Upper lobe of left lung (tissue), 6 donors: ENCODE data around the gene TVP23A. TPM values are rescaled to one million over a fixed set of nuclear protein-coding genes. Genes with fewer than 3 reads are reported as not detected.

Experiments
- ATAC-seq, 2 donors: fragments of 200-7000 bp; cut with Tn5 transposase; one replicate each; pipeline ENCODE4 v1.9.1; 2022; ENCODE audit warnings: mild to moderate bottlenecking in 2 of 2, moderate library complexity in 2 of 2; ENCODE audit not compliant: low FRiP score in 2 of 2
- DNase-seq, 2 donors: peaks; one replicate each; pipeline ENCODE4 v3.0.0-alpha.2; 2019 to 2020
- H3K27ac ChIP-seq, 4 donors: fragments of 200-600 bp; sonication (generic); one replicate each; pipeline ENCODE4 v1.5.1; 2016 to 2019
- H3K27me3 ChIP-seq, 4 donors: fragments of 200-600 bp; sonication (generic); one replicate each; pipeline ENCODE4 v1.5.1; 2017 to 2019
- H3K36me3 ChIP-seq, 4 donors: fragments of 200-600 bp; sonication (generic); one replicate each; pipeline ENCODE4 v1.5.1; 2016 to 2019
- H3K4me1 ChIP-seq, 4 donors: fragments of 200-600 bp; sonication (generic); one replicate each; pipeline ENCODE4 v1.5.1; 2018 to 2019
- H3K4me3 ChIP-seq, 4 donors: fragments of 200-600 bp; sonication (generic); one replicate each; pipeline ENCODE4 v1.5.1; 2017 to 2019; ENCODE audit warnings: mild to moderate bottlenecking in 2 of 4, moderate library complexity in 1 of 4
- H3K9me3 ChIP-seq, 4 donors: fragments of 200-600 bp; sonication (generic); one replicate each; pipeline ENCODE4 v1.5.1; 2018 to 2019
- CTCF ChIP-seq, 6 experiments: fragments of 450-650 bp in 4 of 6; fragments of 200-600 bp in 2 of 6; sonication (generic) in 2 of 6; IDR thresholded peaks; one replicate each; pipeline ENCODE4 v1.5.1; 2016 to 2019; ENCODE audit warnings: antibody characterized with exemption in 6 of 6
- EP300 ChIP-seq, 4 donors: sonication (generic); formaldehyde crosslinking; IDR thresholded peaks; one replicate each; pipeline ENCODE4 v1.5.1; 2017; ENCODE audit warnings: antibody characterized with exemption in 4 of 4, control low read depth in 2 of 4
- POLR2A ChIP-seq, 4 donors: fragments of 450-650 bp; IDR thresholded peaks; one replicate each; pipeline ENCODE4 v1.5.1; 2016 to 2017; ENCODE audit warnings: antibody characterized with exemption in 4 of 4, mild to moderate bottlenecking in 2 of 4
- POLR2AphosphoS5 ChIP-seq, 2 donors: sonication (generic); formaldehyde crosslinking; IDR thresholded peaks; one replicate each; pipeline ENCODE4 v1.5.1; 2017; ENCODE audit warnings: antibody characterized with exemption in 2 of 2
- WGBS, 2 donors: methylation state at CpG; one replicate each; pipeline ENCODE4 v1.1.5; 2017 to 2018; 5-methylcytosine and 5-hydroxymethylcytosine counted together
- total RNA-seq, 6 donors: library from RNA; depleted of rRNA in 4 of 6; stranded (reverse); fragments of >200 nt in 4 of 6; gene quantifications; one replicate each; pipeline versions ENCODE4 v1.1.0 to v1.2.1, GENCODE V29; 2016 to 2021
- donor health status: DM: no; HTN: no; CAD: no; lungs with moderate emphysema.
- donor health status: DM: no; HTN: yes; CAD: no; lungs with severe emphysema.

TVP23A gene
- total RNA-seq, 6 donors from 2014 or later: 0.20 to 2.3 (median 0.61) TPM; not detected in 2

GRCh38 chr16:10852948-10853347 is 34.4 kb upstream of the TVP23A start:
- peaks cover 3 to 17% (median 8%) of the 10 kb centered on the region in 4 donors for H3K4me1 ChIP-seq
- no peaks in the 10 kb centered on the region for H3K27me3 ChIP-seq
- no peak for TF ChIP-seq CTCF (IDR thresholded peaks at IDR 0.05)
- no peak for TF ChIP-seq EP300 (IDR thresholded peaks at IDR 0.05)
- no peak for TF ChIP-seq POLR2A (IDR thresholded peaks at IDR 0.05)
- TF ChIP-seq POLR2AphosphoS5 (IDR thresholded peaks at IDR 0.05): no peak
- H3K36me3 ChIP-seq: no peaks in the 10 kb centered on the region
- ATAC-seq (no peak), DNase-seq (no peak)
- 73 to 78% methylated on average over 5 of the region's 5 CpGs for WGBS, 2 donors
- peak overlapping the region in 1 of 4 donors; percentile 12 for H3K27ac ChIP-seq
- H3K4me3 ChIP-seq: no peak overlapping the region
- H3K9me3 ChIP-seq: no peaks in the 10 kb centered on the region

DNA sequence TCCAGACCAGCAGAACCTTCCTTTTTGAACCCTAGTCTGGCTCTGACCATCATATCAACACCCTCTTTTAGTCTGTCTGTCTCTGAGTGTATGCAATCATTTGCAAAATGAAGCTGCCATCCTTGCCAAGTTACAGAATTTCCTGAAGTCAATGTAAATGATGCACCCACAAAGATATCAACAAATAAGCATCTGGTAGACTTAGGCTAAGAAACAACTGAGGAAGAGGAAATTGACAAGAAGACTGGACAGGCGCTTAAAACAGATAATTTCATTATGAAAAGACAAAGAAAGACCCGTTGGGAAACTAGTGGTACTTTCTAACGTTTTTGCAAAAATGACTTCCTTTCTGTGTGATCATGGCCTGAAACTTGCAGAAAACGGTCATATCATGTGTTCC is 33.7 kb upstream of the TVP23A start:
- H3K27ac ChIP-seq: peak overlapping the region in 1 of 4 donors; percentile 12
- DNase-seq (no peak), ATAC-seq (no peak)
- no peaks in the 10 kb centered on the region for H3K9me3 ChIP-seq
- TF ChIP-seq POLR2AphosphoS5 (IDR thresholded peaks at IDR 0.05): no peak
- TF ChIP-seq EP300 (IDR thresholded peaks at IDR 0.05): no peak
- TF ChIP-seq POLR2A (IDR thresholded peaks at IDR 0.05): no peak
- TF ChIP-seq CTCF (IDR thresholded peaks at IDR 0.05): no peak
- peaks cover 3 to 20% (median 14%) of the 10 kb centered on the region in 4 donors for H3K4me1 ChIP-seq
- no peaks in the 10 kb centered on the region for H3K27me3 ChIP-seq
- WGBS, 2 donors: 32 to 48% methylated on average over 4 of the region's 4 CpGs
- no peaks in the 10 kb centered on the region for H3K36me3 ChIP-seq
- H3K4me3 ChIP-seq: no peak overlapping the region

GRCh38 chr16:10851512-10851911 is 32.9 kb upstream of the TVP23A start:
- H3K27me3 ChIP-seq: no peaks in the 10 kb centered on the region
- WGBS, 2 donors: 86 to 97% methylated on average over 3 of the region's 3 CpGs
- TF ChIP-seq POLR2A (IDR thresholded peaks at IDR 0.05): no peak
- TF ChIP-seq CTCF (IDR thresholded peaks at IDR 0.05): no peak
- no peak for TF ChIP-seq POLR2AphosphoS5 (IDR thresholded peaks at IDR 0.05)
- TF ChIP-seq EP300 (IDR thresholded peaks at IDR 0.05): no peak

DNA sequence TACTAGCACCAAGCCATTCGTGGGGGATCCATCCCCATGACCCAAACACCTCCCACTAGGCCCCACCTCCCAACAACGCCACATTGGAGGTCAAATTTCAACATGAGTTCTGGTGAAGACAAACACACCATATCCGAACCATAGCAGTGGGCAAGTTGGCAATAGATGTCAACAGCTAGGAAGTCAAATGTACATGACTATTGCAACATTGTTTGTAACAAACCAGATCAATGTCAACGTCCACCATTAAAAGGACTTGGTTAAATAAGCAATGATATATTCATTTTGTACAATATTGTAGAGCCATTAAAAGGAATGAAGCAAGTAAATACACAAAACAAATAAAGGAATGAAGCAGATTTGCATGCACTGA is 31.9 kb upstream of the TVP23A start:
- ATAC-seq (no peak), DNase-seq (no peak)
- H3K9me3 ChIP-seq: no peaks in the 10 kb centered on the region
- no peaks in the 10 kb centered on the region for H3K36me3 ChIP-seq
- 66 to 79% methylated on average over 4 of the region's 4 CpGs for WGBS, 2 donors
- TF ChIP-seq EP300 (IDR thresholded peaks at IDR 0.05) (no peak), POLR2AphosphoS5 (IDR thresholded peaks at IDR 0.05) (no peak), CTCF (IDR thresholded peaks at IDR 0.05) (no peak), POLR2A (IDR thresholded peaks at IDR 0.05) (no peak)
- no peak overlapping the region for H3K4me3 ChIP-seq
- peaks cover 3 to 25% (median 23%) of the 10 kb centered on the region in 4 donors for H3K4me1 ChIP-seq
- H3K27me3 ChIP-seq: no peaks in the 10 kb centered on the region
- H3K27ac ChIP-seq: no peak overlapping the region

More at GRCh38 chr16:10851512-10851911, 32.9 kb upstream of the TVP23A start:
- Histone ChIP-seq H3K4me1 (peaks cover 3 to 25% (median 21%) of the 10 kb centered on the region in 4 donors), H3K27ac (no peak overlapping the region), H3K4me3 (no peak overlapping the region), H3K9me3 (no peaks in the 10 kb centered on the region), H3K36me3 (no peaks in the 10 kb centered on the region)
- ATAC-seq: no peak
- no peak for DNase-seq

GRCh38 chr16:10849736-10850477 is 31.3 kb upstream of the TVP23A start:
- peaks cover 3 to 25% (median 23%) of the 10 kb centered on the region in 4 donors for H3K4me1 ChIP-seq
- DNase-seq: no peak

More at GRCh38 chr16:10849736-10850477, 31.3 kb upstream of the TVP23A start:
- Histone ChIP-seq H3K4me3 (no peak overlapping the region), H3K27ac (no peak overlapping the region), H3K36me3 (no peaks in the 10 kb centered on the region), H3K9me3 (no peaks in the 10 kb centered on the region), H3K27me3 (no peaks in the 10 kb centered on the region)
- no peak for TF ChIP-seq POLR2AphosphoS5 (IDR thresholded peaks at IDR 0.05)
- TF ChIP-seq EP300 (IDR thresholded peaks at IDR 0.05): no peak
- TF ChIP-seq POLR2A (IDR thresholded peaks at IDR 0.05): no peak
- TF ChIP-seq CTCF (IDR thresholded peaks at IDR 0.05): no peak
- 69 to 81% methylated on average over 7 of the region's 7 CpGs for WGBS, 2 donors
- ATAC-seq: no peak
